ENCODE measurements around the gene PLK1. TPM values are rescaled to one million over a fixed set of nuclear protein-coding genes. Genes with fewer than 3 reads are reported as not detected.

The PLK1 gene
- total RNA-seq, 4 donors from 2014 or later: 1.1 to 9.0 (median 3.1) TPM

GRCh38 chr16:23694265-23694643 lies 15.6 kb downstream of the PLK1 start:
- no peak for TF ChIP-seq CTCF (IDR thresholded peaks at IDR 0.05; ENCODE audit: low read depth)

GRCh38 chr16:23694644-23695373 lies 16.1 kb downstream of the PLK1 start:
- no peak for TF ChIP-seq CTCF (IDR thresholded peaks at IDR 0.05; ENCODE audit: low read depth)

GRCh38 chr16:23695756-23696155 lies 17.1 kb downstream of the PLK1 start:
- TF ChIP-seq CTCF (IDR thresholded peaks at IDR 0.05; ENCODE audit: low read depth): no peak

GRCh38 chr16:23699100-23699499 lies 20.4 kb downstream of the PLK1 start:
- no peak for TF ChIP-seq CTCF (IDR thresholded peaks at IDR 0.05; ENCODE audit: low read depth)

- no peak for TF ChIP-seq CTCF (IDR thresholded peaks at IDR 0.05; ENCODE audit: low read depth)
These were observed 21.4 kb downstream of the PLK1 start for GRCh38 chr16:23700093-23700492.

GRCh38 chr16:23700509-23700908 lies 21.8 kb downstream of the PLK1 start:
- TF ChIP-seq CTCF (IDR thresholded peaks at IDR 0.05; ENCODE audit: low read depth): no peak

- no peak for TF ChIP-seq CTCF (IDR thresholded peaks at IDR 0.05; ENCODE audit: low read depth)
These were observed 22.4 kb downstream of the PLK1 start for GRCh38 chr16:23701045-23701444.
